GM18526 (cell line): ENCODE measurements around the gene DYNC1I2.

Experiments
- POLR2A ChIP-seq: IDR thresholded peaks from 3 replicates; pipeline ENCODE4 v1.6.1; 2011; ENCODE audit not compliant: insufficient read length; ENCODE audit errors: extremely low read depth

The DYNC1I2 gene

DNA sequence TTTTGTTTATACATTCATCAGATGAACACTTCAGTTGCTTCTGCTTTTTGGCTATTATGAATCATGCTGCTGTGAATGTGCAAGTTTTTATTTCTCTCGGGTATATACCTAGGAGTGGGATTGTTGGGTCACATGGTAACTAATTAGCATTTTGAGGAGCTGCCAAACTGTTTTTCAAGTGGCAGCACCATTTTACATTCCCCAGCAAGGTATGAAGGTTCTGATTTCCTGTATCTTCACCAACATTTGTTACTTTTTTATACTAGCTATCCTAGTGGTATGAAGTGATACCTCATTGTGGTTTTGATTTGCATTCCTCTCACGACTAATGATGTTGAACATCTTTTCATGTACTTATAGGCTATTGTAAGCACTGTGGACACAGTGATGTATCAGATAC lies 53.9 kb downstream of the DYNC1I2 start:
- no peak for TF ChIP-seq POLR2A

DNA sequence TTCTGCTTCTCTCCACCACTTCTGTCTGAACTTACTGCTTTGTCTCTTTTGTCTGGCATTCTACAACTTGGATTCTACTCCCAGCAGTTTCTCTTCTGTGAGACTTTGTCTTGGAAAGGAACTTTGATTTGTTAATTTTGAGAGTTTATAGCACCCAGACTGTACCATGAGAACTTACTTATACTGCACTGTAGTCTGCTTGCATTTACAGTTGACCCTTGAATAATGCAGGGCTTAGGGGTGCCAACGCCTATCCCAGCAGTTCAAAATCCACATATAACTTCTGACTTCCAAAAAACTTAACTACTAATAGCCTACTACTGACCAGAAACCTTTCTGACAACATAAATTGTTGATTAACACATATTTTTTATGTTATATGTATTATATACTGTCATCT lies 55.5 kb downstream of the DYNC1I2 start:
- TF ChIP-seq POLR2A: no peak

- no peak for TF ChIP-seq POLR2A
Measured at GRCh38 chr2:171745141-171745540, 57.9 kb downstream of the DYNC1I2 start.

- no peak for TF ChIP-seq POLR2A
Measured at GRCh38 chr2:171745806-171746205, 58.5 kb downstream of the DYNC1I2 start.

DNA sequence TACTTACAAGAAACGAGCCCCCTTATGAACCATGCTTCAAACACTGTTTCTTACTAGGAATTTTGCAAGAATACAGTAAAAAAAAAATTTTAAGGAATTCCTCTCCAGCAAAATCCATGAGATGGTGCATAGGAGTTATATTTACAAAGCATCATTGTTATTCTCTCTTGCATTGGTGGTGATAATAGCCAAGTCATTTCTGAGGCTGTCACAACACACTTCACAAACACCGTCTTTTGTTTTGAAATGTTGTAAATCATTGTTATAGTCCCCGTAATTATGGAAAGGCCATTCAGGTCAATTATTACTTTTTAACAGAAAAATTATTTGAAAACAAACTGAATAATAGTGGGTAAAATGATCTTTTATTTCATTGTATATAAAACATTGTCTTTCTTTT lies 60.1 kb downstream of the DYNC1I2 start:
- TF ChIP-seq POLR2A: no peak

DNA sequence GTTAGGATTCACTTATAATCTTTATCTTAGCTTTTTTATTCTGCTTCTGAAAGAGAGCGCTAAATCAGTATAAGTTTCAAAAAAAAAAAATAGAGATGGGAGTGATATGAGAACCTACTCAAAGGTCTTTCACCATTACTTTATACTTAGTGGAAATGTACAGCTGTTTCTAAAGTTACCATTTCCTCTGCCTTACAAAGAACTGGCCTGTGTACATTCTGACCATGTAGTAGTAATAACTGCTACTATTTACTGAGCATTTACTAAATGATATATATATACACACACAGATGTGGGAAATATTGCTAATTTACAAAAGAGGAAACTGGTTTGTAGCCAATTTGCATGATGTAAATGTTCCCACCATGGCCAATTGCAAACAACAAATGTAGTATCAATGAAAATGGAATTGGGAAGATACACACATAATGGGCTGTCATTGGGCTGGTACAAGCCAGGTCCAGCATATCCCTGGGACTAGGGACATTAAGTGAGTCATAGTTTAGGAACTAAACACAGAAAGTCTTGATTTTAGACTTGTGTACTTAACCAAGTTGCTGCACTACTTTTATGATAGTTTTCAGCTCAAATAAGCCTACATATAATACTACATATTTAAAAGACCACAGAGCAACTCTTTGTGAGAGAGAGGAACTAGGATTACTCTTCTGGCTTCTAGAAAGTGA lies 67.1 kb downstream of the DYNC1I2 start:
- no peak for TF ChIP-seq POLR2A

DNA sequence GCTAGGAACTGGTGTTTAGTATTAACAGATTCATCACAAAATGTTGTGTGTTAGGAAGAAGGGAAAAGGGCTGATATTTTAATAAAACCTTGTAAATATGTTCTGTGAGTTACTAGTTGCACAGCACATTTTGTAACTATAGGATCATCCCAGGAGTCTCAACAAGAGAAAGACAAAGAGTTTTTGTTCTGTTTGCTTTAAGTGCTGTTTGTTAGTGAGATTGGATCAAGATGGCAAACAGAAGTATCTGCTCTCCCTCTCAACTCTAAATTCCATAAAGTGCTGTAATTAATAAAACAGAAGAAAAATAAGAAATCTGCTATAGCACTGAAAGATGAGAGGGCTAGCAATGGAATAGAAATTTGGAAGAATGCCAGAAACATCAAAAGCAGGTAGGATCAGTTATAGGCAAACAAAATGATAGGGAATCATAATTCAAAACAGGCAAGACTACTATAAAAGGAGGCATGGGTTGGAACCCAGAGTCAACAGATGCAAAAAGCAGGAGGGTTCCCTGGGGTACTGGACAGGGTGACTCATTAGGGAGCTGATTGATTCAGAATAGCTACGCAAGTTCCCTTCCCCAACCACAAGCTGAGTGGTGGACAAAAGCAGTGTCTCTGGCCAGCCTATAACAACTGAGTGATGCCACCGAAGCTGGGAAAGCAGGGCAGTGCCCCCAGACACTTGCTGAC lies 75.8 kb downstream of the DYNC1I2 start:
- TF ChIP-seq POLR2A: no peak

DNA sequence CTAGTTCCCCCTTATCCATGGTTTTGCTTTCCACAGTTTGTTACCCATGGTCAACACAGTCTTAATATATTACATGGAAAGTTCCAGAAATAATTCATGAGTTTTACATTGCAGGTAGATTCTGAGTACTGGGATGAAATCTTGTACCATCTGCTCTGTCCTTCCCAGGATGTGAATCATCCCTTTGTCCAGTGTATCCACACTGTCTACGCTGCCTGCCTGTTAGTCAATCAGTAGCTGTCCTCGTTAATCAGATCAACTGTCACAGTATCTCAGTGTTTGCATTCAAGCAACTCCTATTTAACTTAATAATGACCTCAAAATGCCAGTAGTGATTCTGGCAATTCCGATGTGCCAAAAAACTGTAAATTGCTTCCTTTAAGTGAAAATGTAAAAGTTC lies 76.3 kb downstream of the DYNC1I2 start:
- TF ChIP-seq POLR2A: no peak

GRCh38 chr2:171771463-171771862 lies 84.2 kb downstream of the DYNC1I2 start:
- no peak for TF ChIP-seq POLR2A

DNA sequence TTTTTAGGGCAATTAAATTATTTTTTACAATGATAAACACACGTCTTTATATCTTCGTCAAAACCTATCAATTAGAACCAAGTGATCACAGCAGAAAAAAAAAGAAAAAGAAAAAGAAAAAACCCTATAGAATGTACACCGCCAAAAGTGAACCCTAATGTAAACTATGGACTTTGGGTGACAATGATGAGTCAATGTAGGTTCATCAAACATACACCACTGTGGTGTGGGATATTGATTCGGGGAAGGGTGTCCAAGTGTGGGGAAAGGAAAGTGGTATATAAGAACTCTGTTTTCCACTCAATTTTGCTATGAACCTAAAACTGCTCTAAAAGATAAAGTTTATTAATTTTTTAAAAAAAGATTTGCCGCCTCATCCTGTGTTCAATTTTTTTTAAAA lies 85.1 kb downstream of the DYNC1I2 start:
- TF ChIP-seq POLR2A: no peak

DNA sequence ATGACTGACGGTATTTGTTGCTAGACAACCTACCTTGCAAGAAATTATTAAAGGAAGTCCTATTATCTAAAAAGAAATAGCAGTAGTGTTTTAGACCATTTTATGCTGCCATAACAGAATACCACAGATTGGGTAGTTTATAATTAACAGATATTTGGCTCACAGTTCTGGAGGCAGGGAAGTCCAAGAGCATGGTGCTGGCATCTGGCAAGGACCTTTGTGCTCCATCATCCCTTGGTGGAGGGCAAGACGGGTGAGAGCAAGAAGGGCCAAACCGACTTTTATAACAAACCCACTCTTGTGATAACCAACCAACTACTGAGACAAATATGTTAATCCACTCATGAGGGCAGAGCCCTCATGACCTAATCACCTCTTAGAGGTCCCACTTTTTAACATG lies 91.2 kb downstream of the DYNC1I2 start:
- TF ChIP-seq POLR2A: no peak

DNA sequence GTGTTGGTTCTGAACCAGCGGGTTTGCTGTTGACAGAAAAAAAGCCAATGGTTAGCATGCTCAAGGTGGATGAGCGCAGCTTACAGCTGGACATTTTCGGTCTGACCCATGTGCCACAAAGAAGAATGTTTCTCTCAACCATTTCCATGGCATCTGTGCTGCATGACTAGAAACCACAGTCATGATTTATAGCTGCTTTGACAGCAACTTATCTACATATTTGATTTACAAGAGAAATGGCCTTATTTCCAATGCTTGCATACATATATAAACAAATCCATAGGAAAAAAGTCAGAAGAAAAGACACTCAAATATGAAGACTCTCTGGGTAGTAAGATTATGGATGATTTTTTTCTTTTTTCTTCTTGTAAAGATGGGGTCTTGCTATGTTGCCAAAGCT lies 98.2 kb downstream of the DYNC1I2 start:
- TF ChIP-seq POLR2A: no peak

- no peak for TF ChIP-seq POLR2A
Measured at GRCh38 chr2:171787333-171788072, 100.2 kb downstream of the DYNC1I2 start.

GRCh38 chr2:171788316-171788993 lies 101.2 kb downstream of the DYNC1I2 start:
- TF ChIP-seq POLR2A: no peak

- TF ChIP-seq POLR2A: no peak
Measured at GRCh38 chr2:171789956-171790355, 102.7 kb downstream of the DYNC1I2 start.

DNA sequence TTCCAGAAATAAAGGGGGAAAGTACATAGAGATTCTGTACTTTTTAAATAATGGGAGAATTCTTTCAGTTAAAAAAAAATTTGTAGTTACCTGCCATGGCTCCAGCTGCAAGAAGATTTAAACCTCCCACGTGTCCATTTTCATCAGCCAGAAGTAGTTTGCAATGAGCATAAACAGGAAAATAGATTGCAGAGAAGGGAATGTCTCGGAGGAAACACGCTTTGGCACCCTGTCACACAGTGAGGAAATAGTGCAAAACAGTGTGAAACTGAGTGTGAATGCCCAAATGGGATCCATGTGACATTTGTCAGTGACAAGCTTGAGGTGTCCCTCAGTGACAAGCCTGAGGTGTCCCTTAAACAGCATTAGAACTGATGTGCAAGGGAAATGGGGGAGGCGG lies 104.1 kb downstream of the DYNC1I2 start:
- no peak for TF ChIP-seq POLR2A

- TF ChIP-seq POLR2A: no peak
Measured at GRCh38 chr2:171792157-171792556, 104.9 kb downstream of the DYNC1I2 start.
